NCI-H2029 (cell line): ENCODE data around the gene CDKN1A.
A peak's percentile ranks its signal among the peaks of the same experiment; 100 is the strongest.

Experiments
- DNase-seq: peaks from one replicate; lab custom pipeline; 2025; lab: John Stamatoyannopoulos, UW

Gene CDKN1A

GRCh38 chr6:36677059-36677749 lies 1.3 kb upstream of the CDKN1A start:
- no peak for DNase-seq

GRCh38 chr6:36677753-36678487 lies 594 bp upstream of the CDKN1A start:
- no peak for DNase-seq

- peak; percentile 57 for DNase-seq
These were observed 724 bp downstream of the CDKN1A start for GRCh38 chr6:36679043-36679833.

- peak; percentile 97 for DNase-seq
These were observed 4.0 kb downstream of the CDKN1A start for GRCh38 chr6:36682328-36683144.

- DNase-seq: peak; percentile 88
These were observed 4.7 kb downstream of the CDKN1A start for GRCh38 chr6:36683145-36683655.

GRCh38 chr6:36683656-36684446 lies 5.3 kb downstream of the CDKN1A start:
- no peak for DNase-seq

- DNase-seq: no peak
These were observed 5.9 kb downstream of the CDKN1A start for GRCh38 chr6:36684447-36684812.

- DNase-seq: no peak
These were observed 6.8 kb downstream of the CDKN1A start for GRCh38 chr6:36685166-36685924.

- no peak for DNase-seq
These were observed 7.6 kb downstream of the CDKN1A start for GRCh38 chr6:36685926-36686667.

GRCh38 chr6:36686668-36687513 lies 8.4 kb downstream of the CDKN1A start:
- DNase-seq: no peak

- DNase-seq: no peak
These were observed 9.7 kb downstream of the CDKN1A start for GRCh38 chr6:36688063-36688738.

GRCh38 chr6:36688739-36689075 lies 10.2 kb downstream of the CDKN1A start:
- DNase-seq: no peak

GRCh38 chr6:36691011-36691410 lies 12.5 kb downstream of the CDKN1A start:
- DNase-seq: no peak

GRCh38 chr6:36691612-36692011 lies 13.1 kb downstream of the CDKN1A start:
- no peak for DNase-seq

GRCh38 chr6:36692220-36692619 lies 13.7 kb downstream of the CDKN1A start:
- no peak for DNase-seq

GRCh38 chr6:36692861-36693702 lies 14.6 kb downstream of the CDKN1A start:
- no peak for DNase-seq

- DNase-seq: no peak
These were observed 16.1 kb downstream of the CDKN1A start for GRCh38 chr6:36694616-36695015.
